ENCODE results near the gene ORM2.

DNA sequence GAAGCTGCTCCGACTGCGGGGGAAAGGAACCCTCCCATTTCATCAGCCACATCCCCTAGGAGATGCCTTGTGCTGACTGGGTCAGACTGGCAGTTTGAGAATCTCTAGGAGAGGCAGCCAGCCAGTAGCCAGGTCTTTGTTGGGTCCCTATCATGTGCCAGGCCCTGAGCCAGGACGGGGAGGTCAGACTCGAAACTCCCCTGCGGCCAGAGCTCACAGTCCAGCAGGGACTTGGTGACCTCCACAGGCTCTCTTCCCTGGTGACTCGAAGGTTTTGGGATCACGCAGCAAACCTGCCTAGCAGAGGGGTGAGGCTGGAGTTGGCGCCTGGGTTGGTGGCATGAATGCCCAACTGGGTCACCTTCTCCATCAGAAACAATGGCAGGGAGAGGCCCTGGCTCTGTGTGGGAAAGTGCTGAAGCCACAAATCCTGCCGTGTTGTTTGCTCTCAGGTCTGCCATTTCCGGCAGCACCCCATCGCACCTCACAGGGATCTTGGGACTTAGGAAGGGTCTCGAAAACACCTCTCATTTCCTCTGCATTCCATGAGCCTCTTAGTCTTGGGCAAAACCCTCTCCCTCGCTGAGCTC, 21.2 kb upstream of the ORM2 start:
- TF ChIP-seq, protein P1, sequence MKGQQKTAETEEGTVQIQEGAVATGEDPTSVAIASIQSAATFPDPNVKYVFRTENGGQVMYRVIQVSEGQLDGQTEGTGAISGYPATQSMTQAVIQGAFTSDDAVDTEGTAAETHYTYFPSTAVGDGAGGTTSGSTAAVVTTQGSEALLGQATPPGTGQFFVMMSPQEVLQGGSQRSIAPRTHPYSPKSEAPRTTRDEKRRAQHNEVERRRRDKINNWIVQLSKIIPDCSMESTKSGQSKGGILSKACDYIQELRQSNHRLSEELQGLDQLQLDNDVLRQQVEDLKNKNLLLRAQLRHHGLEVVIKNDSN (IDR thresholded peaks at IDR 0.05; ENCODE audit: borderline replicate concordance, low read depth), result no peak
- TF ChIP-seq RAD21 (IDR thresholded peaks at IDR 0.05; ENCODE audit: low read length) (no peak), YY1 (IDR thresholded peaks at IDR 0.05; ENCODE audit: low read depth) (no peak), RFX5 (IDR thresholded peaks at IDR 0.05; ENCODE audit: low read length) (no peak), EZH2phosphoT487 (IDR thresholded peaks at IDR 0.05; ENCODE audit: borderline replicate concordance, low read depth) (no peak)
- TF ChIP-seq, protein P2, sequence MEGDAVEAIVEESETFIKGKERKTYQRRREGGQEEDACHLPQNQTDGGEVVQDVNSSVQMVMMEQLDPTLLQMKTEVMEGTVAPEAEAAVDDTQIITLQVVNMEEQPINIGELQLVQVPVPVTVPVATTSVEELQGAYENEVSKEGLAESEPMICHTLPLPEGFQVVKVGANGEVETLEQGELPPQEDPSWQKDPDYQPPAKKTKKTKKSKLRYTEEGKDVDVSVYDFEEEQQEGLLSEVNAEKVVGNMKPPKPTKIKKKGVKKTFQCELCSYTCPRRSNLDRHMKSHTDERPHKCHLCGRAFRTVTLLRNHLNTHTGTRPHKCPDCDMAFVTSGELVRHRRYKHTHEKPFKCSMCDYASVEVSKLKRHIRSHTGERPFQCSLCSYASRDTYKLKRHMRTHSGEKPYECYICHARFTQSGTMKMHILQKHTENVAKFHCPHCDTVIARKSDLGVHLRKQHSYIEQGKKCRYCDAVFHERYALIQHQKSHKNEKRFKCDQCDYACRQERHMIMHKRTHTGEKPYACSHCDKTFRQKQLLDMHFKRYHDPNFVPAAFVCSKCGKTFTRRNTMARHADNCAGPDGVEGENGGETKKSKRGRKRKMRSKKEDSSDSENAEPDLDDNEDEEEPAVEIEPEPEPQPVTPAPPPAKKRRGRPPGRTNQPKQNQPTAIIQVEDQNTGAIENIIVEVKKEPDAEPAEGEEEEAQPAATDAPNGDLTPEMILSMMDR (IDR thresholded peaks at IDR 0.05), result no peak
- TF ChIP-seq, protein P3, sequence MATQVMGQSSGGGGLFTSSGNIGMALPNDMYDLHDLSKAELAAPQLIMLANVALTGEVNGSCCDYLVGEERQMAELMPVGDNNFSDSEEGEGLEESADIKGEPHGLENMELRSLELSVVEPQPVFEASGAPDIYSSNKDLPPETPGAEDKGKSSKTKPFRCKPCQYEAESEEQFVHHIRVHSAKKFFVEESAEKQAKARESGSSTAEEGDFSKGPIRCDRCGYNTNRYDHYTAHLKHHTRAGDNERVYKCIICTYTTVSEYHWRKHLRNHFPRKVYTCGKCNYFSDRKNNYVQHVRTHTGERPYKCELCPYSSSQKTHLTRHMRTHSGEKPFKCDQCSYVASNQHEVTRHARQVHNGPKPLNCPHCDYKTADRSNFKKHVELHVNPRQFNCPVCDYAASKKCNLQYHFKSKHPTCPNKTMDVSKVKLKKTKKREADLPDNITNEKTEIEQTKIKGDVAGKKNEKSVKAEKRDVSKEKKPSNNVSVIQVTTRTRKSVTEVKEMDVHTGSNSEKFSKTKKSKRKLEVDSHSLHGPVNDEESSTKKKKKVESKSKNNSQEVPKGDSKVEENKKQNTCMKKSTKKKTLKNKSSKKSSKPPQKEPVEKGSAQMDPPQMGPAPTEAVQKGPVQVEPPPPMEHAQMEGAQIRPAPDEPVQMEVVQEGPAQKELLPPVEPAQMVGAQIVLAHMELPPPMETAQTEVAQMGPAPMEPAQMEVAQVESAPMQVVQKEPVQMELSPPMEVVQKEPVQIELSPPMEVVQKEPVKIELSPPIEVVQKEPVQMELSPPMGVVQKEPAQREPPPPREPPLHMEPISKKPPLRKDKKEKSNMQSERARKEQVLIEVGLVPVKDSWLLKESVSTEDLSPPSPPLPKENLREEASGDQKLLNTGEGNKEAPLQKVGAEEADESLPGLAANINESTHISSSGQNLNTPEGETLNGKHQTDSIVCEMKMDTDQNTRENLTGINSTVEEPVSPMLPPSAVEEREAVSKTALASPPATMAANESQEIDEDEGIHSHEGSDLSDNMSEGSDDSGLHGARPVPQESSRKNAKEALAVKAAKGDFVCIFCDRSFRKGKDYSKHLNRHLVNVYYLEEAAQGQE (IDR thresholded peaks at IDR 0.05; ENCODE audit: low read depth, low read length), result no peak

All from SK-N-SH (cell line).